ENCODE measurements around the gene TNFRSF18. TPM values are rescaled to one million over a fixed set of nuclear protein-coding genes. Genes with fewer than 3 reads are reported as not detected.
A peak's percentile ranks its signal among the peaks of the same experiment; 100 is the strongest.

The TNFRSF18 gene
- total RNA-seq, 1 donor from 2014 or later: not detected

Small RNA genes lying within 50 kb of the gene (small RNA-seq; reads per million reads assigned to genes)
- 0.12 reads per million for gene MIR200A
- 1.6 reads per million, percentile 81 among the genes with 10 or more reads in this experiment for gene MIR200B
- 0.23 reads per million for gene MIR429

Other genes starting within 250 kb of the TNFRSF18 start
- gene NOC2L, start 247.3 kb downstream of the TNFRSF18 start, total RNA-seq: 52.7 TPM
- 6.1 TPM for gene KLHL17, start 246.0 kb downstream of the TNFRSF18 start, total RNA-seq
- not detected for gene PLEKHN1, start 240.1 kb downstream of the TNFRSF18 start, total RNA-seq
- gene PERM1, start 224.5 kb downstream of the TNFRSF18 start, total RNA-seq: 0.47 TPM
- 15.1 TPM for gene HES4, start 206.5 kb downstream of the TNFRSF18 start, total RNA-seq
- gene ISG15, start 193.1 kb downstream of the TNFRSF18 start, total RNA-seq: 15.0 TPM
- gene AGRN, start 186.5 kb downstream of the TNFRSF18 start, total RNA-seq: 71.9 TPM
- not detected for gene RNF223, start 132.3 kb downstream of the TNFRSF18 start, total RNA-seq
- gene C1orf159, start 90.5 kb downstream of the TNFRSF18 start, total RNA-seq: 5.5 TPM
- not detected for gene TTLL10, start 32.7 kb downstream of the TNFRSF18 start, total RNA-seq
- gene TNFRSF4, start 7.6 kb upstream of the TNFRSF18 start, total RNA-seq: not detected
- 18.4 TPM for gene SDF4, start 25.4 kb upstream of the TNFRSF18 start, total RNA-seq
- 27.1 TPM for gene B3GALT6, start 25.6 kb upstream of the TNFRSF18 start, total RNA-seq
- not detected for gene C1QTNF12, start 40.1 kb upstream of the TNFRSF18 start, total RNA-seq
- 39.6 TPM for gene UBE2J2, start 67.3 kb upstream of the TNFRSF18 start, total RNA-seq
- 2.2 TPM for gene SCNN1D, start 73.8 kb upstream of the TNFRSF18 start, total RNA-seq
- 51.3 TPM for gene ACAP3, start 101.3 kb upstream of the TNFRSF18 start, total RNA-seq
- gene PUSL1, start 102.0 kb upstream of the TNFRSF18 start, total RNA-seq: 8.0 TPM
- gene INTS11, start 118.1 kb upstream of the TNFRSF18 start, total RNA-seq: 28.2 TPM
- 12.3 TPM for gene CPTP, start 118.2 kb upstream of the TNFRSF18 start, total RNA-seq
- gene TAS1R3, start 124.7 kb upstream of the TNFRSF18 start, total RNA-seq: 0.31 TPM
- gene DVL1, start 142.8 kb upstream of the TNFRSF18 start, total RNA-seq: 70.7 TPM
- 11.5 TPM for gene MXRA8, start 152.0 kb upstream of the TNFRSF18 start, total RNA-seq
- gene AURKAIP1, start 168.6 kb upstream of the TNFRSF18 start, total RNA-seq: 26.2 TPM
- 116 TPM for gene CCNL2, start 192.7 kb upstream of the TNFRSF18 start, total RNA-seq
- 50.4 TPM for gene MRPL20, start 200.7 kb upstream of the TNFRSF18 start, total RNA-seq
- gene ANKRD65, start 214.7 kb upstream of the TNFRSF18 start, total RNA-seq: 1.4 TPM
- gene VWA1, start 229.1 kb upstream of the TNFRSF18 start, total RNA-seq: 4.1 TPM
- 0.62 TPM for gene ATAD3C, start 243.1 kb upstream of the TNFRSF18 start, total RNA-seq

Data from occipital lobe (tissue), 2 donors.